SK-N-SH treated with all-trans-retinoic acid at 6 μM for 48 hours (cell line): ENCODE measurements around the gene TIMM50.

Experiments
- CSDC2 ChIP-seq: fragments of 250-450 bp; sonication (Bioruptor Pico); IDR thresholded peaks from 2 replicates; pipeline ENCODE4 v1.5.0; 2020; ENCODE audit warnings: mild to moderate bottlenecking, moderate library complexity
- ISL1 ChIP-seq: fragments of 250-450 bp; sonication (Bioruptor Pico); IDR thresholded peaks from 2 replicates; pipeline ENCODE4 v2.1.2; 2022; ENCODE audit warnings: mild to moderate bottlenecking, moderate library complexity
- RARB ChIP-seq: fragments of 250-450 bp; sonication (Bioruptor Pico); IDR thresholded peaks from 2 replicates; pipeline ENCODE4 v1.8.0; 2021; ENCODE audit warnings: mild to moderate bottlenecking, moderate library complexity
- SNAI2 ChIP-seq: fragments of 250-450 bp; sonication (Bioruptor Pico); IDR thresholded peaks from 2 replicates; pipeline ENCODE4 v1.5.0; 2020; ENCODE audit warnings: mild to moderate bottlenecking, moderate library complexity
- TCF4 ChIP-seq: fragments of 250-450 bp; sonication (Bioruptor Pico); IDR thresholded peaks from 2 replicates; pipeline ENCODE4 v1.8.0; 2021; ENCODE audit warnings: mild to moderate bottlenecking, moderate library complexity, borderline replicate concordance
- TOX ChIP-seq: fragments of 250-450 bp; sonication (Bioruptor Pico); IDR thresholded peaks from 2 replicates; pipeline ENCODE4 v1.8.0; 2021; ENCODE audit warnings: mild to moderate bottlenecking, moderate library complexity, borderline replicate concordance
- ZFP3 ChIP-seq: fragments of 250-450 bp; sonication (Bioruptor Pico); IDR thresholded peaks from 2 replicates; pipeline ENCODE4 v1.5.0; 2020; ENCODE audit warnings: mild to moderate bottlenecking, moderate library complexity
- ZFP30 ChIP-seq: fragments of 450-650 bp; formaldehyde crosslinking; IDR thresholded peaks from 2 replicates; pipeline ENCODE4 v1.5.0; 2022; ENCODE audit warnings: mild to moderate bottlenecking, moderate library complexity
- ZNF565 ChIP-seq: fragments of 450-650 bp; formaldehyde crosslinking; conservative IDR thresholded peaks from 2 replicates; pipeline ENCODE4 v1.5.0; 2020; ENCODE audit warnings: low read depth, mild to moderate bottlenecking, moderate library complexity
- TF ChIP-seq, protein P1 (sequence below): fragments of 250-450 bp; sonication (Bioruptor Pico); IDR thresholded peaks from 2 replicates; pipeline ENCODE4 v1.5.1; 2020; ENCODE audit warnings: low read depth, mild to moderate bottlenecking, moderate library complexity
- TF ChIP-seq, protein P2 (sequence below): fragments of 250-450 bp; sonication (Bioruptor Pico); IDR thresholded peaks from 2 replicates; pipeline ENCODE4 v1.8.0; 2020; ENCODE audit warnings: mild to moderate bottlenecking, moderate library complexity, borderline replicate concordance

DNA sequence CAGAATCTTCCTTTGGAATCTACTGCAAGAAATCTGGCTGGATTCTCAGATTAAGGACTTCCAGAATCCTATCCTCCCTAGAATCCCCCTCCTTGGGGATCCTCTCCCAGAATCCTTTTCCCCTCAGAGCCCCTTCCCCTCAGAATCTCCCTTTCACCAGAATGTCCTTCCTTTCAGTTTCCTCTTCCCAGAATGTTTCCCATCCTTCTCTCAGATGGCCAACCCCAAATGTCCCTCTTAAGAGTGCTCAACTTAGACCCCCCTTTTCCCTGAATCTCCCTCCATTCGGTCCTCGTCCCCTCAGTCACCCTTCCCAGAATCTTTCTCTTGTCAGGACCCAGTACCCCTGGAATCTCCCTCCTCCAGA lies 44.3 kb upstream of the TIMM50 start:
- TF ChIP-seq, protein P1, sequence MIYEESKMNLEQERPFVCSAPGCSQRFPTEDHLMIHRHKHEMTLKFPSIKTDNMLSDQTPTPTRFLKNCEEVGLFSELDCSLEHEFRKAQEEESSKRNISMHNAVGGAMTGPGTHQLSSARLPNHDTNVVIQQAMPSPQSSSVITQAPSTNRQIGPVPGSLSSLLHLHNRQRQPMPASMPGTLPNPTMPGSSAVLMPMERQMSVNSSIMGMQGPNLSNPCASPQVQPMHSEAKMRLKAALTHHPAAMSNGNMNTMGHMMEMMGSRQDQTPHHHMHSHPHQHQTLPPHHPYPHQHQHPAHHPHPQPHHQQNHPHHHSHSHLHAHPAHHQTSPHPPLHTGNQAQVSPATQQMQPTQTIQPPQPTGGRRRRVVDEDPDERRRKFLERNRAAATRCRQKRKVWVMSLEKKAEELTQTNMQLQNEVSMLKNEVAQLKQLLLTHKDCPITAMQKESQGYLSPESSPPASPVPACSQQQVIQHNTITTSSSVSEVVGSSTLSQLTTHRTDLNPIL (CRISPR knock-in tag), result no peak
- TF ChIP-seq ZNF565 (CRISPR knock-in tag), result no peak
- TF ChIP-seq TOX, result no peak
- TF ChIP-seq ZFP3, result no peak
- no peak for TF ChIP-seq RARB
- TF ChIP-seq ZFP30 (CRISPR knock-in tag), result no peak
- no peak for TF ChIP-seq CSDC2
- TF ChIP-seq, protein P2, sequence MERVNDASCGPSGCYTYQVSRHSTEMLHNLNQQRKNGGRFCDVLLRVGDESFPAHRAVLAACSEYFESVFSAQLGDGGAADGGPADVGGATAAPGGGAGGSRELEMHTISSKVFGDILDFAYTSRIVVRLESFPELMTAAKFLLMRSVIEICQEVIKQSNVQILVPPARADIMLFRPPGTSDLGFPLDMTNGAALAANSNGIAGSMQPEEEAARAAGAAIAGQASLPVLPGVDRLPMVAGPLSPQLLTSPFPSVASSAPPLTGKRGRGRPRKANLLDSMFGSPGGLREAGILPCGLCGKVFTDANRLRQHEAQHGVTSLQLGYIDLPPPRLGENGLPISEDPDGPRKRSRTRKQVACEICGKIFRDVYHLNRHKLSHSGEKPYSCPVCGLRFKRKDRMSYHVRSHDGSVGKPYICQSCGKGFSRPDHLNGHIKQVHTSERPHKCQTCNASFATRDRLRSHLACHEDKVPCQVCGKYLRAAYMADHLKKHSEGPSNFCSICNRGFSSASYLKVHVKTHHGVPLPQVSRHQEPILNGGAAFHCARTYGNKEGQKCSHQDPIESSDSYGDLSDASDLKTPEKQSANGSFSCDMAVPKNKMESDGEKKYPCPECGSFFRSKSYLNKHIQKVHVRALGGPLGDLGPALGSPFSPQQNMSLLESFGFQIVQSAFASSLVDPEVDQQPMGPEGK, result no peak
- no peak for TF ChIP-seq SNAI2
- TF ChIP-seq ISL1, result no peak
- no peak for TF ChIP-seq TCF4 (CRISPR knock-in tag)
